HEK293 (cell line): ENCODE data around the gene DCTN4.

Experiments used
- OSR2 ChIP-seq: fragments of 450-650 bp; formaldehyde crosslinking; IDR thresholded peaks from 2 replicates; pipeline ENCODE4 v1.5.1; 2016; ENCODE audit warnings: missing biosample characterization, missing genetic modification characterization
- SALL2 ChIP-seq: fragments of 450-650 bp; formaldehyde crosslinking; IDR thresholded peaks from 2 replicates; pipeline ENCODE4 v1.5.0; 2017; ENCODE audit warnings: missing biosample characterization, mild to moderate bottlenecking, missing genetic modification characterization, borderline replicate concordance
- YY2 ChIP-seq: fragments of 450-650 bp; formaldehyde crosslinking; IDR thresholded peaks from 2 replicates; pipeline ENCODE4 v1.5.1; 2016; ENCODE audit warnings: missing biosample characterization, missing genetic modification characterization
- ZFP41 ChIP-seq: fragments of 450-650 bp; formaldehyde crosslinking; IDR thresholded peaks from 2 replicates; pipeline ENCODE4 v1.5.1; 2016; ENCODE audit warnings: missing biosample characterization, missing genetic modification characterization, borderline replicate concordance
- ZNF10 ChIP-seq: fragments of 450-650 bp; formaldehyde crosslinking; IDR thresholded peaks from 2 replicates; pipeline ENCODE4 v1.5.1; 2017; ENCODE audit warnings: missing biosample characterization, missing genetic modification characterization
- ZNF112 ChIP-seq: fragments of 450-650 bp; formaldehyde crosslinking; IDR thresholded peaks from 2 replicates; pipeline ENCODE4 v1.5.0; 2017; ENCODE audit warnings: missing biosample characterization, missing genetic modification characterization
- ZNF16 ChIP-seq: fragments of 450-650 bp; formaldehyde crosslinking; IDR thresholded peaks from 2 replicates; pipeline ENCODE4 v1.5.1; 2016; ENCODE audit warnings: low read depth, missing biosample characterization, missing genetic modification characterization
- ZNF174 ChIP-seq: fragments of 450-650 bp; formaldehyde crosslinking; IDR thresholded peaks from 2 replicates; pipeline ENCODE4 v1.5.0; 2017; ENCODE audit warnings: missing biosample characterization, mild to moderate bottlenecking, missing genetic modification characterization
- ZNF19 ChIP-seq: fragments of 450-650 bp; formaldehyde crosslinking; IDR thresholded peaks from 2 replicates; pipeline ENCODE4; 2016; ENCODE audit warnings: missing biosample characterization, missing genetic modification characterization, low read depth
- ZNF274 ChIP-seq, 2 experiments: fragments of 200-500 bp in 1 of 2; fragments of 450-650 bp in 1 of 2; sonication (Bioruptor generic) in 1 of 2; formaldehyde crosslinking in 1 of 2; IDR thresholded peaks; 2 replicates each; pipeline versions ENCODE4 v1.5.1 to v1.6.1; 2014 to 2016; ENCODE audit warnings: borderline replicate concordance in 1 of 2, inconsistent platforms in 1 of 2, low read length in 1 of 2, missing biosample characterization in 1 of 2, missing genetic modification characterization in 1 of 2
- ZNF324 ChIP-seq: fragments of 450-650 bp; formaldehyde crosslinking; IDR thresholded peaks from 2 replicates; pipeline ENCODE4 v1.5.1; 2016; ENCODE audit warnings: missing biosample characterization, missing genetic modification characterization
- ZNF423 ChIP-seq: fragments of 450-650 bp; formaldehyde crosslinking; IDR thresholded peaks from 2 replicates; pipeline ENCODE4 v1.5.1; 2016; ENCODE audit warnings: missing biosample characterization, missing genetic modification characterization
- ZNF426 ChIP-seq: fragments of 450-650 bp; formaldehyde crosslinking; IDR thresholded peaks from 2 replicates; pipeline ENCODE4 v1.5.1; 2017; ENCODE audit warnings: missing biosample characterization, missing genetic modification characterization, mild to moderate bottlenecking, inconsistent platforms, moderate library complexity
- ZNF701 ChIP-seq: fragments of 450-650 bp; formaldehyde crosslinking; IDR thresholded peaks from 2 replicates; pipeline ENCODE4 v1.5.1; 2016; ENCODE audit warnings: missing biosample characterization, missing genetic modification characterization
- ZNF791 ChIP-seq: fragments of 450-650 bp; formaldehyde crosslinking; IDR thresholded peaks from 2 replicates; pipeline ENCODE4 v1.5.1; 2016; ENCODE audit warnings: missing biosample characterization, missing genetic modification characterization
- ZXDB ChIP-seq: fragments of 450-650 bp; formaldehyde crosslinking; IDR thresholded peaks from 2 replicates; pipeline ENCODE4 v1.5.1; 2016; ENCODE audit warnings: missing biosample characterization, missing genetic modification characterization
- TF ChIP-seq, protein P1 (sequence below): fragments of 450-650 bp; IDR thresholded peaks from 2 replicates; pipeline ENCODE4 v1.5.1; 2018; ENCODE audit warnings: missing biosample characterization, mild to moderate bottlenecking, missing genetic modification characterization
- TF ChIP-seq, protein P2 (sequence below): fragments of 450-650 bp; formaldehyde crosslinking; IDR thresholded peaks from 2 replicates; pipeline ENCODE4 v1.5.1; 2016; ENCODE audit warnings: missing biosample characterization, missing genetic modification characterization
- TF ChIP-seq, protein P3 (sequence below): fragments of 450-650 bp; formaldehyde crosslinking; IDR thresholded peaks from 2 replicates; pipeline ENCODE4; 2016; ENCODE audit warnings: missing biosample characterization, missing genetic modification characterization
- TF ChIP-seq, protein P4 (sequence below): fragments of 450-650 bp; formaldehyde crosslinking; IDR thresholded peaks from 2 replicates; pipeline ENCODE4 v1.5.1; 2017; ENCODE audit warnings: missing biosample characterization, missing genetic modification characterization
- TF ChIP-seq, protein P5 (sequence below): fragments of 450-650 bp; formaldehyde crosslinking; IDR thresholded peaks from 2 replicates; pipeline ENCODE4 v1.5.1; 2016; ENCODE audit warnings: missing biosample characterization, missing genetic modification characterization
- TF ChIP-seq, protein P6 (sequence below): fragments of 450-650 bp; formaldehyde crosslinking; IDR thresholded peaks from 2 replicates; pipeline ENCODE4 v1.5.1; 2016; ENCODE audit warnings: missing biosample characterization, missing genetic modification characterization
- TF ChIP-seq, protein P7 (sequence below): fragments of 450-650 bp; formaldehyde crosslinking; IDR thresholded peaks from 2 replicates; pipeline ENCODE4 v1.5.1; 2016; ENCODE audit warnings: missing biosample characterization, missing genetic modification characterization, borderline replicate concordance
- TF ChIP-seq, protein P8 (sequence below): IDR thresholded peaks from 2 replicates; pipeline ENCODE4 v1.6.1; 2011; ENCODE audit warnings: mild to moderate bottlenecking, low read depth, low read length, borderline replicate concordance
- TF ChIP-seq, protein P9 (sequence below): fragments of 450-650 bp; formaldehyde crosslinking; IDR thresholded peaks from 2 replicates; pipeline ENCODE4 v1.5.1; 2016; ENCODE audit warnings: missing biosample characterization, missing genetic modification characterization, low read depth

The DCTN4 gene

DNA sequence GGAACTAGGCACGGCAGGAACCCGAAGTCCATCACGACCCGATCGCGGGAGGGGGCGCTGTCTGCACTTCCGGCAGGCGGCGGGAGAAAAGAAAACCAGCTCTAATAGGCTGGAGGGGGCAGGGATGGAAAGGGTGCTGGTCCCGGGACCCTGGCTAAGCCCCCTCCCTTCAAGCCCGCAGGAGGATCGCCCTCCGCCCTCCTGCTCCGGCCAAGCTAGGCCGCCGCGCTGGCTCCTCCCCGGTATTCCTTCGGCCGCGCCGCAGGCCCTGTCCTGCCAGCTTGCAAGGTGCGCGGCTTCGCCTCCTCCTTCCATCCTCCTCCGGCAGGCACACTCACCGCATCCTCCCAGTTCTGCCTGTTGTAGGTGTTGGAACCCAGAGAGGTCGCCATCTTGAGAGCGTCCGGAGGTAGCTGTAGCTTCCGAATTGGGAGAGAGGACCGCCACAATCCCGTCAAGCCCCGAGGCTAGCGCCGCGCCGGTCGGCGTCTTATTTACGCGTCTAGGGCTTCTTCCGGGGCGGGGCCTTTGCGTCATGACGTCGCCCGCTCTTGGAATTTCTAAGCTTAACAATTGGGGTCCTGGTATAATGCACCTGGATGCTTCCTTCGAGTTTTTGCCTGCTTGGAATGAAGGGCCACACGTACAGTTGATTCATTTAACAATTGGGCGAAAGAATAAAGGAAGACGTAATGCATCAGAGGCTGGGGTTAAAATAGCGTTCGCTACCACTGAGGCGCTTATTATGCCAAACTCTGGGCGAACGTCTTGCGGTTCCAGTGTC, 58.0 kb downstream of the DCTN4 start, which contains the start of gene RBM22 (continued):
- TF ChIP-seq, protein P1, sequence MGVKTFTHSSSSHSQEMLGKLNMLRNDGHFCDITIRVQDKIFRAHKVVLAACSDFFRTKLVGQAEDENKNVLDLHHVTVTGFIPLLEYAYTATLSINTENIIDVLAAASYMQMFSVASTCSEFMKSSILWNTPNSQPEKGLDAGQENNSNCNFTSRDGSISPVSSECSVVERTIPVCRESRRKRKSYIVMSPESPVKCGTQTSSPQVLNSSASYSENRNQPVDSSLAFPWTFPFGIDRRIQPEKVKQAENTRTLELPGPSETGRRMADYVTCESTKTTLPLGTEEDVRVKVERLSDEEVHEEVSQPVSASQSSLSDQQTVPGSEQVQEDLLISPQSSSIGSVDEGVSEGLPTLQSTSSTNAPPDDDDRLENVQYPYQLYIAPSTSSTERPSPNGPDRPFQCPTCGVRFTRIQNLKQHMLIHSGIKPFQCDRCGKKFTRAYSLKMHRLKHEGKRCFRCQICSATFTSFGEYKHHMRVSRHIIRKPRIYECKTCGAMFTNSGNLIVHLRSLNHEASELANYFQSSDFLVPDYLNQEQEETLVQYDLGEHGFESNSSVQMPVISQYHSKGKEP (tag by site-specific recombination): 0 out of 2 replicates have a peak, but pooled peaks have one; percentile 29
- TF ChIP-seq, protein P2, sequence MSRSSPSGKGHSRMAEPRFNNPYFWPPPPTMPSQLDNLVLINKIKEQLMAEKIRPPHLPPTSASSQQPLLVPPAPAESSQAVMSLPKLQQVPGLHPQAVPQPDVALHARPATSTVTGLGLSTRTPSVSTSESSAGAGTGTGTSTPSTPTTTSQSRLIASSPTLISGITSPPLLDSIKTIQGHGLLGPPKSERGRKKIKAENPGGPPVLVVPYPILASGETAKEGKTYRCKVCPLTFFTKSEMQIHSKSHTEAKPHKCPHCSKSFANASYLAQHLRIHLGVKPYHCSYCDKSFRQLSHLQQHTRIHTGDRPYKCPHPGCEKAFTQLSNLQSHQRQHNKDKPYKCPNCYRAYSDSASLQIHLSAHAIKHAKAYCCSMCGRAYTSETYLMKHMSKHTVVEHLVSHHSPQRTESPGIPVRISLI: no peak
- TF ChIP-seq, protein P3, sequence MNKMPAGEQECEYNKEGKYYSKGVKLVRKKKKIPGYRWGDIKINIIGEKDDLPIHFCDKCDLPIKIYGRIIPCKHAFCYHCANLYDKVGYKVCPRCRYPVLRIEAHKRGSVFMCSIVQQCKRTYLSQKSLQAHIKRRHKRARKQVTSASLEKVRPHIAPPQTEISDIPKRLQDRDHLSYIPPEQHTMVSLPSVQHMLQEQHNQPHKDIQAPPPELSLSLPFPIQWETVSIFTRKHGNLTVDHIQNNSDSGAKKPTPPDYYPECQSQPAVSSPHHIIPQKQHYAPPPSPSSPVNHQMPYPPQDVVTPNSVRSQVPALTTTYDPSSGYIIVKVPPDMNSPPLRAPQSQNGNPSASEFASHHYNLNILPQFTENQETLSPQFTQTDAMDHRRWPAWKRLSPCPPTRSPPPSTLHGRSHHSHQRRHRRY (tag by site-specific recombination): no peak
- no peak for TF ChIP-seq ZNF16 (tag by site-specific recombination)
- no peak for TF ChIP-seq ZNF112 (tag by site-specific recombination)
- TF ChIP-seq, protein P4, sequence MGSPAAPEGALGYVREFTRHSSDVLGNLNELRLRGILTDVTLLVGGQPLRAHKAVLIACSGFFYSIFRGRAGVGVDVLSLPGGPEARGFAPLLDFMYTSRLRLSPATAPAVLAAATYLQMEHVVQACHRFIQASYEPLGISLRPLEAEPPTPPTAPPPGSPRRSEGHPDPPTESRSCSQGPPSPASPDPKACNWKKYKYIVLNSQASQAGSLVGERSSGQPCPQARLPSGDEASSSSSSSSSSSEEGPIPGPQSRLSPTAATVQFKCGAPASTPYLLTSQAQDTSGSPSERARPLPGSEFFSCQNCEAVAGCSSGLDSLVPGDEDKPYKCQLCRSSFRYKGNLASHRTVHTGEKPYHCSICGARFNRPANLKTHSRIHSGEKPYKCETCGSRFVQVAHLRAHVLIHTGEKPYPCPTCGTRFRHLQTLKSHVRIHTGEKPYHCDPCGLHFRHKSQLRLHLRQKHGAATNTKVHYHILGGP (tag by site-specific recombination): no peak
- peak; percentile 73; the same call in 1 of the 2 replicates for TF ChIP-seq ZNF324 (tag by site-specific recombination)
- TF ChIP-seq, protein P5, sequence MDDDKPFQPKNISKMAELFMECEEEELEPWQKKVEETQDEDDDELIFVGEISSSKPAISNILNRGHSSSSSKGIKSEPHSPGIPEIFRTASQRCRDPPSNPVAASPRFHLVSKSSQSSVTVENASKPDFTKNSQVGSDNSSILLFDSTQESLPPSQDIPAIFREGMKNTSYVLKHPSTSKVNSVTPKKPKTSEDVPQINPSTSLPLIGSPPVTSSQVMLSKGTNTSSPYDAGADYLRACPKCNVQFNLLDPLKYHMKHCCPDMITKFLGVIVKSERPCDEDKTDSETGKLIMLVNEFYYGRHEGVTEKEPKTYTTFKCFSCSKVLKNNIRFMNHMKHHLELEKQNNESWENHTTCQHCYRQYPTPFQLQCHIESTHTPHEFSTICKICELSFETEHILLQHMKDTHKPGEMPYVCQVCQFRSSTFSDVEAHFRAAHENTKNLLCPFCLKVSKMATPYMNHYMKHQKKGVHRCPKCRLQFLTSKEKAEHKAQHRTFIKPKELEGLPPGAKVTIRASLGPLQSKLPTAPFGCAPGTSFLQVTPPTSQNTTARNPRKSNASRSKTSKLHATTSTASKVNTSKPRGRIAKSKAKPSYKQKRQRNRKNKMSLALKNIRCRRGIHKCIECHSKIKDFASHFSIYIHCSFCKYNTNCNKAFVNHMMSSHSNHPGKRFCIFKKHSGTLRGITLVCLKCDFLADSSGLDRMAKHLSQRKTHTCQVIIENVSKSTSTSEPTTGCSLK (tag by site-specific recombination): no peak
- no peak for TF ChIP-seq ZNF10 (tag by site-specific recombination)
- no peak for TF ChIP-seq ZFP41 (tag by site-specific recombination)
- peak; percentile 82 for TF ChIP-seq YY2 (tag by site-specific recombination)
- no peak for TF ChIP-seq ZNF174
- TF ChIP-seq ZNF791 (tag by site-specific recombination): no peak
- TF ChIP-seq, protein P6, sequence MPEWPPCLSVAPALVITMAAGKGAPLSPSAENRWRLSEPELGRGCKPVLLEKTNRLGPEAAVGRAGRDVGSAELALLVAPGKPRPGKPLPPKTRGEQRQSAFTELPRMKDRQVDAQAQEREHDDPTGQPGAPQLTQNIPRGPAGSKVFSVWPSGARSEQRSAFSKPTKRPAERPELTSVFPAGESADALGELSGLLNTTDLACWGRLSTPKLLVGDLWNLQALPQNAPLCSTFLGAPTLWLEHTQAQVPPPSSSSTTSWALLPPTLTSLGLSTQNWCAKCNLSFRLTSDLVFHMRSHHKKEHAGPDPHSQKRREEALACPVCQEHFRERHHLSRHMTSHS (tag by site-specific recombination): no peak
- TF ChIP-seq, protein P7, sequence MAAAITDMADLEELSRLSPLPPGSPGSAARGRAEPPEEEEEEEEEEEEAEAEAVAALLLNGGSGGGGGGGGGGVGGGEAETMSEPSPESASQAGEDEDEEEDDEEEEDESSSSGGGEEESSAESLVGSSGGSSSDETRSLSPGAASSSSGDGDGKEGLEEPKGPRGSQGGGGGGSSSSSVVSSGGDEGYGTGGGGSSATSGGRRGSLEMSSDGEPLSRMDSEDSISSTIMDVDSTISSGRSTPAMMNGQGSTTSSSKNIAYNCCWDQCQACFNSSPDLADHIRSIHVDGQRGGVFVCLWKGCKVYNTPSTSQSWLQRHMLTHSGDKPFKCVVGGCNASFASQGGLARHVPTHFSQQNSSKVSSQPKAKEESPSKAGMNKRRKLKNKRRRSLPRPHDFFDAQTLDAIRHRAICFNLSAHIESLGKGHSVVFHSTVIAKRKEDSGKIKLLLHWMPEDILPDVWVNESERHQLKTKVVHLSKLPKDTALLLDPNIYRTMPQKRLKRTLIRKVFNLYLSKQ (tag by site-specific recombination): no peak
- TF ChIP-seq ZNF701 (tag by site-specific recombination): no peak
- TF ChIP-seq OSR2 (tag by site-specific recombination): peak; percentile 64
- no peak for TF ChIP-seq ZNF274 (IDR thresholded peaks at IDR 0.05; ENCODE audit: low read length)
- no peak for TF ChIP-seq ZNF274 (tag by site-specific recombination; IDR thresholded peaks at IDR 0.05; ENCODE audit: borderline replicate concordance)
- TF ChIP-seq ZXDB (tag by site-specific recombination): peak; percentile 81
- no peak for TF ChIP-seq ZNF423 (tag by site-specific recombination)
- TF ChIP-seq, protein P8, sequence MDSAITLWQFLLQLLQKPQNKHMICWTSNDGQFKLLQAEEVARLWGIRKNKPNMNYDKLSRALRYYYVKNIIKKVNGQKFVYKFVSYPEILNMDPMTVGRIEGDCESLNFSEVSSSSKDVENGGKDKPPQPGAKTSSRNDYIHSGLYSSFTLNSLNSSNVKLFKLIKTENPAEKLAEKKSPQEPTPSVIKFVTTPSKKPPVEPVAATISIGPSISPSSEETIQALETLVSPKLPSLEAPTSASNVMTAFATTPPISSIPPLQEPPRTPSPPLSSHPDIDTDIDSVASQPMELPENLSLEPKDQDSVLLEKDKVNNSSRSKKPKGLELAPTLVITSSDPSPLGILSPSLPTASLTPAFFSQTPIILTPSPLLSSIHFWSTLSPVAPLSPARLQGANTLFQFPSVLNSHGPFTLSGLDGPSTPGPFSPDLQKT: peak; percentile 66; the same call in 1 of the 2 replicates
- TF ChIP-seq ZNF426 (tag by site-specific recombination): no peak
- TF ChIP-seq ZNF19 (tag by site-specific recombination): no peak
- TF ChIP-seq, protein P9, sequence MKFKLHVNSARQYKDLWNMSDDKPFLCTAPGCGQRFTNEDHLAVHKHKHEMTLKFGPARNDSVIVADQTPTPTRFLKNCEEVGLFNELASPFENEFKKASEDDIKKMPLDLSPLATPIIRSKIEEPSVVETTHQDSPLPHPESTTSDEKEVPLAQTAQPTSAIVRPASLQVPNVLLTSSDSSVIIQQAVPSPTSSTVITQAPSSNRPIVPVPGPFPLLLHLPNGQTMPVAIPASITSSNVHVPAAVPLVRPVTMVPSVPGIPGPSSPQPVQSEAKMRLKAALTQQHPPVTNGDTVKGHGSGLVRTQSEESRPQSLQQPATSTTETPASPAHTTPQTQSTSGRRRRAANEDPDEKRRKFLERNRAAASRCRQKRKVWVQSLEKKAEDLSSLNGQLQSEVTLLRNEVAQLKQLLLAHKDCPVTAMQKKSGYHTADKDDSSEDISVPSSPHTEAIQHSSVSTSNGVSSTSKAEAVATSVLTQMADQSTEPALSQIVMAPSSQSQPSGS (tag by site-specific recombination): peak; percentile 76
- no peak for TF ChIP-seq SALL2 (tag by site-specific recombination)
